Measurements from ENCODE around the gene WNK1.
"Not testable (repeated sequence)": the region's sequence is repeated elsewhere in the genome, so short reads cannot be mapped to it uniquely, and the experiment has no call there.

- not testable (repeated sequence) for TF ChIP-seq POLR2A, CTCF, EP300 (IDR thresholded peaks at IDR 0.05)
Observed at GRCh38 chr12:776772-777373, 24.5 kb downstream of the WNK1 start.
